ENCODE data around the gene RWDD3.

RWDD3 gene

DNA sequence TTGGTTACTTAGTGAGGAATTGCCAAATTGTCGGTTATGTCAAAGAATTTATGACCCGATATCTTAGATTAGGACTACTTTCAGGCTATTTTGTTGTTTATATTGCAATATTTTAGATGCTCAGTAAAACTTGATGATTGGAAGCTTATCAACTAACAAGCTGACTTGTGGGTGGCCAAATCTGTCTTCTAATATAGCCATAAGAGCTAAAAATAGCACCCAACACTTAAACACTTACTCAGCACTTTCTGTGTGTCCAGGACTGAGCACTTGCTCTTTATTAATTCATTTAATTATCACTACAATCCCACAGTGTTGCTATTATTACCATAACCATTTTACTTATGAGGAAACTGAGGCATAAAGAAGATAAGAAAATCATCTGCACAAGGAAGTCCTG, 50.4 kb downstream of the RWDD3 start:
- DNase-seq (ENCODE audit: low read depth): no peak

DNA sequence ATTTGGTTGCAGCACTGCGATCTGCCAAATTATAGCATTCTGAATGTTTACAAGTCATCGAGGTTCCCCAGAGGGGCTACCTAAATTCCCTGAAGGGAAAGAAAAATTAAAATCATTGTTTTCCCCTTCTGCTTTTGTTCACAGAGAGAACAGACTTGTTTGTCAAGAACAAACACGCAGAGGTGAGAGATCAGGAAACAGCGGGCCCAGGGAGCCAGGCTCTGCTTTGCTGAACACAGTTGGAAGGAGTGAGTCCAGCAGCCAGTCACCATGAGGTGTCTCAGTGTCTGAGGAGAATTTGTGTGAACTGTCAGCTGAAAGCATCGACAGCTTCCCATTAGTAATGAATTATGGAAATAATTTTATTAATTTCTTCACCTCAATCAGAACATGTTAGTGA, 52.5 kb downstream of the RWDD3 start:
- DNase-seq (ENCODE audit: low read depth): no peak

DNA sequence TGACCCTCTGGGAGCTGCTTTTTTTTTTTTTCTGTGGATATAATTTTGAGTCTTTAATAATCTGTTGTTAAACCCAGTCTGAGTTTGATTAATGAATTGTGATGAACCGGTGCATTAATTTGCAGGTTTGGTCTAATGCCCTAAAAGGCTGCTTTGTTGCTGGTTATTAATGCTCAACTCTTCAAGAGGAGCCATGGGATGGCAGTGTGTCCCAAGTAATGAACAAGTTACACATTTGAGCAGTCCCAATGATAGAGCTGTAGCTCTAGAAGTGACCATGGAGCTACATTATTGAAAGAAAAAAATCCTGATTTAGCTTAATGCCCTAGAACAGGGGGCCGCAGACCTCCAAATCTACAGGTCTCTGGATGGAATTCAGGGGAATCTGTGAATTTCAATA, 53.1 kb downstream of the RWDD3 start:
- no peak for DNase-seq (ENCODE audit: low read depth)

DNA sequence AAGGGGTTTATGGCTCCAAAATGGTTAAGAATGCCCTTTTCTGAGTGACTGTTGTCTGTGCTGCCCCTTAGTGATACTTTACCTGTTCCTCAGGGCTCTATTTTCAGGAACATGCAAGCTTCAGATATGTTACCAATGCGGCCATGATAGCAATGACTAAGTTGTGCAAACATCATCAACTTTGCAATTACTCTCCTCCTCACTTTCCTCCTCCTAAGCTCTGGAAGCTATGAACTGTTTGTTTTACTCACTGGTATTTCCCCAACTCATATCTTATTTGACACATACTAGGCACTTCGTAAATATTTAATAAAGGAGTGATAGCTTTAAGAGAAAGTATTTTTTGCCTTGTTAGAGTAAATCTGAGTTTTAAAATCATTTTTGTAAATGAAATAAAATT, 53.8 kb downstream of the RWDD3 start:
- no peak for DNase-seq (ENCODE audit: low read depth)
